ENCODE data around the gene MKI67. TPM values are rescaled to one million over a fixed set of nuclear protein-coding genes. Genes with fewer than 3 reads are reported as not detected.

MKI67 gene
- total and polyA plus RNA-seq, 10 of the 15 experiments (the other 5 are each of a cell fraction or from before 2014, with no cell fraction given) = 22.3 to 183 (median 82.9) TPM

DNA sequence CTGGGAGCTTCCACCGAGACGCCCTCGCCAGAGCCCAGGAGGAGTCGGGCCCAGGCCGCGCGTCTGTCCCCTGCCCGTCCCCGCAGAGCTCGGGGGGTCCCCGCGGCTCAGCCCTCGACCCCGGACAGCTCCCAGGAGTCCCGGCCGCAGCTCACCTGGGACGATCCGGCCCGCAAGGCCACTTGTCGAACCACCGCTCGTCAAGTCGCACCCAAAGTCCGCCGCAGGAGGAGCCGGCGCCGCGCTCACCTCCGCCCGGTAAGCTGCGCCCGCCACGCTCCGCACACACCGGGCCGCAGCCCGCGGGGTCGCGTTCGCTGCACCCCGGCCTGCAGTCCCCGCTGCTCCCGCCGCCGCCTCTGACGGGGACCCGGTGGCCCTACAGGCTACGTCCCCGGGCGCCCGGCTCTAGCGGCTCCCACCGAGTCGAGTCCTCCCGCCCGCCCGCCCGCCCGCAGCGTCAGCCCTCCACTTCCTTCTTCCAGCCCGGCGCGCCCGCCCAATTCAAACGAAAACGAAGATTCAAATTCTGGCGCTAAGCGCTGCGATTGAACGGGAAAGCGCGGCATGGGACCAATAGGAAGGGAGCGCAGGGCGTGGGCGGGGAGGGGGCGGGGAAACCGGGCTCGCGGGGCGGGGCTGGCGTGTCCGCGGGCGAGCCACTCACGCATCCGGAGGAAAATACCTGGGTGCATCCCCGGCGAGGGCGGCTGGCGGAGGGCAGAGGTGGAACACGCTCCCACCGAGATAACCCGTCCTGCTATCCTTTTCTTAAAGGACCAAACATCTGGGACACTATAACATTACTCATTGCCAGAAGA is at the start of gene MKI67 (continued):
- TF ChIP-seq, protein P1, sequence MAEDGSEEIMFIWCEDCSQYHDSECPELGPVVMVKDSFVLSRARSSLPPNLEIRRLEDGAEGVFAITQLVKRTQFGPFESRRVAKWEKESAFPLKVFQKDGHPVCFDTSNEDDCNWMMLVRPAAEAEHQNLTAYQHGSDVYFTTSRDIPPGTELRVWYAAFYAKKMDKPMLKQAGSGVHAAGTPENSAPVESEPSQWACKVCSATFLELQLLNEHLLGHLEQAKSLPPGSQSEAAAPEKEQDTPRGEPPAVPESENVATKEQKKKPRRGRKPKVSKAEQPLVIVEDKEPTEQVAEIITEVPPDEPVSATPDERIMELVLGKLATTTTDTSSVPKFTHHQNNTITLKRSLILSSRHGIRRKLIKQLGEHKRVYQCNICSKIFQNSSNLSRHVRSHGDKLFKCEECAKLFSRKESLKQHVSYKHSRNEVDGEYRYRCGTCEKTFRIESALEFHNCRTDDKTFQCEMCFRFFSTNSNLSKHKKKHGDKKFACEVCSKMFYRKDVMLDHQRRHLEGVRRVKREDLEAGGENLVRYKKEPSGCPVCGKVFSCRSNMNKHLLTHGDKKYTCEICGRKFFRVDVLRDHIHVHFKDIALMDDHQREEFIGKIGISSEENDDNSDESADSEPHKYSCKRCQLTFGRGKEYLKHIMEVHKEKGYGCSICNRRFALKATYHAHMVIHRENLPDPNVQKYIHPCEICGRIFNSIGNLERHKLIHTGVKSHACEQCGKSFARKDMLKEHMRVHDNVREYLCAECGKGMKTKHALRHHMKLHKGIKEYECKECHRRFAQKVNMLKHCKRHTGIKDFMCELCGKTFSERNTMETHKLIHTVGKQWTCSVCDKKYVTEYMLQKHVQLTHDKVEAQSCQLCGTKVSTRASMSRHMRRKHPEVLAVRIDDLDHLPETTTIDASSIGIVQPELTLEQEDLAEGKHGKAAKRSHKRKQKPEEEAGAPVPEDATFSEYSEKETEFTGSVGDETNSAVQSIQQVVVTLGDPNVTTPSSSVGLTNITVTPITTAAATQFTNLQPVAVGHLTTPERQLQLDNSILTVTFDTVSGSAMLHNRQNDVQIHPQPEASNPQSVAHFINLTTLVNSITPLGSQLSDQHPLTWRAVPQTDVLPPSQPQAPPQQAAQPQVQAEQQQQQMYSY (CRISPR knock-in tag; IDR thresholded peaks at IDR 0.05) = no peak
- TF ChIP-seq TARDBP (IDR thresholded peaks at IDR 0.05; ENCODE audit: borderline replicate concordance) (no peak), FOXM1 (IDR thresholded peaks at IDR 0.05; ENCODE audit: low read depth, low read length) (peak; percentile 98), RELA (IDR thresholded peaks at IDR 0.05; ENCODE audit: borderline replicate concordance, partially characterized antibody) (no peak), HDGF (IDR thresholded peaks at IDR 0.05) (no peak)
- TF ChIP-seq, protein P2, sequence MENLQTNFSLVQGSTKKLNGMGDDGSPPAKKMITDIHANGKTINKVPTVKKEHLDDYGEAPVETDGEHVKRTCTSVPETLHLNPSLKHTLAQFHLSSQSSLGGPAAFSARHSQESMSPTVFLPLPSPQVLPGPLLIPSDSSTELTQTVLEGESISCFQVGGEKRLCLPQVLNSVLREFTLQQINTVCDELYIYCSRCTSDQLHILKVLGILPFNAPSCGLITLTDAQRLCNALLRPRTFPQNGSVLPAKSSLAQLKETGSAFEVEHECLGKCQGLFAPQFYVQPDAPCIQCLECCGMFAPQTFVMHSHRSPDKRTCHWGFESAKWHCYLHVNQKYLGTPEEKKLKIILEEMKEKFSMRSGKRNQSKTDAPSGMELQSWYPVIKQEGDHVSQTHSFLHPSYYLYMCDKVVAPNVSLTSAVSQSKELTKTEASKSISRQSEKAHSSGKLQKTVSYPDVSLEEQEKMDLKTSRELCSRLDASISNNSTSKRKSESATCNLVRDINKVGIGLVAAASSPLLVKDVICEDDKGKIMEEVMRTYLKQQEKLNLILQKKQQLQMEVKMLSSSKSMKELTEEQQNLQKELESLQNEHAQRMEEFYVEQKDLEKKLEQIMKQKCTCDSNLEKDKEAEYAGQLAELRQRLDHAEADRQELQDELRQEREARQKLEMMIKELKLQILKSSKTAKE (IDR thresholded peaks at IDR 0.05; ENCODE audit: low read depth, poor library complexity, severe bottlenecking) = no peak
